Subcutaneous abdominal adipose tissue (tissue), 5 donors: ENCODE data around the gene APP.
"Not testable (repeated sequence)": the region's sequence is repeated elsewhere in the genome, so short reads cannot be mapped to it uniquely, and the experiment has no call there.

ENCODE experiments used
- H3K27ac ChIP-seq: one replicate; pipeline ENCODE4 v1.7.0; 2013; ENCODE audit warnings: low read depth, mild to moderate bottlenecking, inconsistent platforms, low read length, moderate library complexity
- H3K27me3 ChIP-seq, 5 donors: one replicate each; pipeline ENCODE4 v1.7.0; 2013; ENCODE audit warnings: low read length in 5 of 5, inconsistent platforms in 1 of 5; ENCODE audit not compliant: control insufficient read depth in 5 of 5, insufficient read depth in 4 of 5
- H3K36me3 ChIP-seq, 5 donors: one replicate each; pipeline ENCODE4 v1.7.0; 2013; ENCODE audit warnings: low read length in 5 of 5; ENCODE audit not compliant: control insufficient read depth in 5 of 5, insufficient read depth in 5 of 5
- H3K4me1 ChIP-seq, 5 donors: one replicate each; pipeline ENCODE4 v1.7.0; 2013; ENCODE audit warnings: low read length in 5 of 5, mild to moderate bottlenecking in 3 of 5, moderate library complexity in 1 of 5; ENCODE audit not compliant: control insufficient read depth in 5 of 5, insufficient read depth in 5 of 5
- H3K4me3 ChIP-seq, 5 donors: one replicate each; pipeline ENCODE4 v1.7.0; 2013; ENCODE audit warnings: low read length in 5 of 5, low read depth in 1 of 5
- H3K9ac ChIP-seq, 5 donors: one replicate each; pipeline ENCODE4 v1.7.0; 2013; ENCODE audit warnings: low read length in 5 of 5, mild to moderate bottlenecking in 4 of 5, moderate library complexity in 3 of 5
- H3K9me3 ChIP-seq, 5 donors: one replicate each; pipeline ENCODE4 v1.7.0; 2013; ENCODE audit warnings: low read length in 5 of 5; ENCODE audit not compliant: control insufficient read depth in 5 of 5
- donor health status: healthy.
- donor health status: healthy.
- donor health status: healthy.
- donor health status: healthy.
- donor health status: healthy.

Gene APP

GRCh38 chr21:25927195-25927880 lies 243.2 kb downstream of the APP start:
- Histone ChIP-seq H3K36me3 (no peaks in the 10 kb centered on the region), H3K9me3 (no peaks in the 10 kb centered on the region), H3K9ac (peak overlapping the region in 2 of 5 donors; percentile 20 to 60), H3K4me1 (peaks cover 2 to 42% (median 8%) of the 10 kb centered on the region in 5 donors), H3K4me3 (no peak overlapping the region), H3K27ac (peak overlapping the region; percentile 85), H3K27me3 (no peaks in the 10 kb centered on the region)

DNA sequence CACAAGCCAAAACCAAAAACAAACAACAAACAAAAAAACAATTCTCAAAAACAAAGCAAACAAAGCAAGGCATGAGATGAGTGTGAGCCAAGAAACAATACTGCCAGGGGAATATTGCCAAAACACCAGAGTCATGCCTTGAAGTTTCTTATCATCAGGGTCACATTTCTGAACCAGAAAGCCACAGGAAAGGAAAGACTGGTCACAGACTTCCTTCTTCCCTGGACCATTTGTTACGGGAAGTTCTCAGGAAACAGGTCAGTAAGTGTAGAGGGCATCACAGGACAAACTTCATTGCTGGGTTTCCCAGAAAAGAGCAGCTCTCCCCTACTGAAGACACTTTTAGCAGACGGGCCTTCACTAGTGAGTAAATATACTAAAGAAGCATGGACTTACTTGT lies 244.6 kb downstream of the APP start:
- peaks cover 2 to 33% (median 6%) of the 10 kb centered on the region in 5 donors for H3K4me1 ChIP-seq
- no peak overlapping the region for H3K4me3 ChIP-seq
- peak overlapping the region in 1 of 5 donors; percentile 6 for H3K9ac ChIP-seq
- H3K27ac ChIP-seq: peak overlapping the region; percentile 85
- no peaks in the 10 kb centered on the region for H3K36me3 ChIP-seq
- H3K9me3 ChIP-seq: no peaks in the 10 kb centered on the region
- H3K27me3 ChIP-seq: no peaks in the 10 kb centered on the region

DNA sequence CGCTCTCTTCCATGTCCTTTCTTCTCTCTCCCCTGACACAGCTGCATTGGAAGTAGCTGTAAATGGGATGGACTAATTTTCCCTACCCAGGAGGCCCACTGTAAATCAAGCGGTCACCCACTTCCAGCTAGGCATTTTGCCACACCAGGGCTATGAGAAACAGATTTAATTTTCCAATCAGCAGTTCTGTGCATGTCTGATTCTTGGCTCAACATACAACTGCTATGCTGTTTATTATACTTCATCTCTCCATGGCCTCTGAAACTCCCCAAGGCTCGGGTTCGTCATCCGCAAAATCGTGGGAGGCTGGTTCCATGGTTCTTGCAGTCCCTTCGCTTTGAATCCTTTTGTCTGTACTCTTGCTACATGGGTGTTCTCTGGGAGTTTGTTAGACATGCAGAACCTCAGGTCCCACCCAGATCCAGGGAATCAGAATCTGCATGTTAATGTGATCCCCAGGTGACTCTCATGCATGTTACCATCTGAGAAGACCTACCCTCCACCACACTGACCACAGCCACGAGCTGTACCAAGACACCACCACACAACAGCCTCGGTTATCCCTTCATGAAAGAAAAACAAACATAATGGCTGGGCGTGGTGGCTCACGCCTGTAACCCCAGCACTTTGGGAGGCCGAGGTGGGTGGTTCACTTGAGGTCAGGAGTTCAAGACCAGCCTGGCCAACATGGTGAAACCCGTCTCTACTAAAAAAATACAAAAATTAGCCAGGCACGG lies 245.3 kb downstream of the APP start:
- H3K4me1 ChIP-seq: peaks cover 2 to 30% (median 5%) of the 10 kb centered on the region in 5 donors
- H3K9ac ChIP-seq: no peak overlapping the region
- H3K36me3 ChIP-seq: no peaks in the 10 kb centered on the region
- no peaks in the 10 kb centered on the region for H3K9me3 ChIP-seq
- no peak overlapping the region for H3K4me3 ChIP-seq
- H3K27ac ChIP-seq: peak overlapping the region; percentile 60
- no peaks in the 10 kb centered on the region for H3K27me3 ChIP-seq

- H3K9me3 ChIP-seq, H3K27me3 ChIP-seq, H3K4me3 ChIP-seq, H3K27ac ChIP-seq, H3K9ac ChIP-seq, H3K36me3 ChIP-seq: not testable (repeated sequence)
- H3K4me1 ChIP-seq: peaks cover 0 to 11% (median 0%) of the 10 kb centered on the region in 5 donors
Measured at GRCh38 chr21:25918152-25918551, 252.4 kb downstream of the APP start.

DNA sequence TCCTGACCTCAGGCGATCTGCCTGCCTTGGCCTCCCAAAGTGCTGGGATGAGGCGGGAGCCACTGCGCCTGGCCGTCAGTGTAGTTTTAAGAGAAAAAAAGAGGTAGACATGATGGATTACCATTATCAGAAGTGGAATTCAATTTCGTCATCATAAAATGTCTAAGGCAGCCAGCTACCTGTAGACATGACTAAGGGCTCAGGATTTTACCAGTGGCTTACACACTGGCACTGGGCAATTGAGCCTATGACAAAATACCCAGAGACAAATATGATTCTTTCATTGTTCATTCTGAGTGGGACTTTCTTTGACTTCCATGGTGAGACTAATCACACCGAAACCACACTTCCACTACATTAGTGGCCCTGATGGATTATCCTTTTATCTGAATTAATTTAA lies 254.3 kb downstream of the APP start:
- H3K4me3 ChIP-seq: no peak overlapping the region
- H3K27ac ChIP-seq: no peak overlapping the region
- H3K9ac ChIP-seq: no peak overlapping the region
- H3K27me3 ChIP-seq: no peaks in the 10 kb centered on the region
- no peaks in the 10 kb centered on the region for H3K36me3 ChIP-seq
- H3K9me3 ChIP-seq: no peaks in the 10 kb centered on the region
- peaks cover 0 to 25% (median 12%) of the 10 kb centered on the region in 5 donors for H3K4me1 ChIP-seq

DNA sequence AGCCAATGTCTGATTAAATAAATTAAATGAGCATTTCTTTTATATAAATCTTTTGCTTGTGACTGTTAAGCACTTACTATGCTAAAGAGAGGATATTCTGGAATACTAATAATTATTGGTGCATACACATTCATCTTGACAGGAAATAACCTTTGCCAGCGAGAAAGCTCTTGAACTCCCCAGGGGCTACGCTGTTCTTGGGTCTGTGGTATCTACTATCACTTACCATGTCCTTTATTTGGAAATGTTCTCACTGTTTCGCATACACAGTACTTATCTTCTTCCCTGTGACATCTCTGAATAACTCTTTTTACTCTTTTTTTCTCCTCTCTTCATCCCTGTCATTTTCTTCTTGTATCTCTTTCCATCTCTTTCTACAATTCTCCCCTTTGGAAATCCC lies 257.1 kb downstream of the APP start:
- H3K27me3 ChIP-seq: no peaks in the 10 kb centered on the region
- no peak overlapping the region for H3K9ac ChIP-seq
- no peak overlapping the region for H3K27ac ChIP-seq
- peaks cover 0 to 25% (median 12%) of the 10 kb centered on the region in 5 donors for H3K4me1 ChIP-seq
- H3K9me3 ChIP-seq: no peaks in the 10 kb centered on the region
- H3K36me3 ChIP-seq: peaks cover 0 to 2% (median 0%) of the 10 kb centered on the region in 5 donors
- no peak overlapping the region for H3K4me3 ChIP-seq

- Histone ChIP-seq H3K36me3 (peaks cover 0 to 2% (median 0%) of the 10 kb centered on the region in 5 donors), H3K9ac (no peak overlapping the region), H3K4me3 (peak overlapping the region in 3 of 5 donors; percentile 7 to 24 (median 11)), H3K9me3 (no peaks in the 10 kb centered on the region), H3K27ac (no peak overlapping the region), H3K27me3 (no peaks in the 10 kb centered on the region), H3K4me1 (peaks cover 0 to 32% (median 12%) of the 10 kb centered on the region in 5 donors)
Measured at GRCh38 chr21:25912402-25912746, 258.2 kb downstream of the APP start.

DNA sequence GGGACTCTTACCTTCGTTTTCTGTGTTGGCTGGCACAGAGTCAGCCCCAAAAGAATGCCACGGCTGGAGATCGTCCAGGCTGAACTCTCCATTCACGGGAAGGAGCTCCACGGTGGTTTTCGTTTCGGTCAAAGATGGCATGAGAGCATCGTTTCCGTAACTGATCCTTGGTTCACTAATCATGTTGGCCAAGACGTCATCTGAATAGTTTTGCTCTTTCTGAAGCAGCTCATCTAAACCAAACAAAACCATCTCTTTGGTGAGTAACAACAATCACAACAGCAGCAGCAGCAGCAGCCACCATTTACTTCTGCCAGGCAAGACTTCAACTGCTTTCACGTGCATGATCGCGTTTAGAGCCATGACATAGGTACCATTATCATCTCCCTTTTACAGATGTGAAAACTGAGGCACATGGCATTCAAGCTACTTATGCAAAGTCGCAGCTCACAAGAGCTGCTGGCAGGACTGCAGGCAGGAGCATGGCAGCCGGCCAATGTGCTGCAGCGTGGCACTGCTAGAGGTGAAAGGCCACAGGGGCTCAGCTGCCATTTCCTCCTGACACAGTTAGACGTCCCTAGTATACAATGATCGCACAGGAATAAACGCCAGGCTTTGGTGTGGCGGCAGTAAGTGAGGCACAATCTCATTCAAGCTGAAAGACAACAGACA lies 258.7 kb downstream of the APP start:
- H3K9me3 ChIP-seq: no peaks in the 10 kb centered on the region
- H3K4me1 ChIP-seq: peaks cover 0 to 32% (median 12%) of the 10 kb centered on the region in 5 donors
- no peaks in the 10 kb centered on the region for H3K27me3 ChIP-seq
- no peak overlapping the region for H3K27ac ChIP-seq
- no peak overlapping the region for H3K9ac ChIP-seq
- peak overlapping the region in 3 of 5 donors; percentile 7 to 24 (median 11) for H3K4me3 ChIP-seq
- H3K36me3 ChIP-seq: peaks cover 0 to 2% (median 0%) of the 10 kb centered on the region in 5 donors

- Histone ChIP-seq H3K27me3 (no peaks in the 10 kb centered on the region), H3K4me3 (no peak overlapping the region), H3K9ac (no peak overlapping the region), H3K36me3 (peaks cover 0 to 2% (median 0%) of the 10 kb centered on the region in 5 donors), H3K4me1 (peaks cover 0 to 32% (median 12%) of the 10 kb centered on the region in 5 donors), H3K9me3 (no peaks in the 10 kb centered on the region), H3K27ac (no peak overlapping the region)
Measured at GRCh38 chr21:25910809-25911208, 259.8 kb downstream of the APP start.

DNA sequence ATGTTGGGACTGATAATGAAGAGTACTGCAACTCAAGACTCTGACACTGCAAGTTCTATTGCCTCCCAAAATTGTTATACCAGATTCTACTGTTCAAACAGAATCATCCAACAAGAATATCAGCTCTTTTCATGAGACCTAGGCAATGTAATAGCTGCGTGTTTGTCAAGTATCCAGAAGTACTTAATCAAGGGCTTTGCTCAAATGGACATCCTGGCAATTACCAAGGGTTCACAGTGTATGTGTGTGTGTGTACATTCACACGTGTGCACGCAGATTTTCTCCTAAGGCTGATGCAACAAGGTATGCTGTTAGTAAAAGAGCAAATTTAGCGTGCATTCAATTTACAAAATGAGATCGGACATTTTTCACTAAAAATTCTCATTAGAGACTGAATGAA lies 261.2 kb downstream of the APP start:
- Histone ChIP-seq H3K4me3 (no peak overlapping the region), H3K9ac (no peak overlapping the region), H3K27me3 (no peaks in the 10 kb centered on the region), H3K27ac (no peak overlapping the region), H3K36me3 (peaks cover 0 to 2% (median 0%) of the 10 kb centered on the region in 5 donors), H3K9me3 (no peaks in the 10 kb centered on the region), H3K4me1 (peaks cover 0 to 32% (median 12%) of the 10 kb centered on the region in 5 donors)
